ENCODE data around the gene RPS10.

The RPS10 gene

DNA sequence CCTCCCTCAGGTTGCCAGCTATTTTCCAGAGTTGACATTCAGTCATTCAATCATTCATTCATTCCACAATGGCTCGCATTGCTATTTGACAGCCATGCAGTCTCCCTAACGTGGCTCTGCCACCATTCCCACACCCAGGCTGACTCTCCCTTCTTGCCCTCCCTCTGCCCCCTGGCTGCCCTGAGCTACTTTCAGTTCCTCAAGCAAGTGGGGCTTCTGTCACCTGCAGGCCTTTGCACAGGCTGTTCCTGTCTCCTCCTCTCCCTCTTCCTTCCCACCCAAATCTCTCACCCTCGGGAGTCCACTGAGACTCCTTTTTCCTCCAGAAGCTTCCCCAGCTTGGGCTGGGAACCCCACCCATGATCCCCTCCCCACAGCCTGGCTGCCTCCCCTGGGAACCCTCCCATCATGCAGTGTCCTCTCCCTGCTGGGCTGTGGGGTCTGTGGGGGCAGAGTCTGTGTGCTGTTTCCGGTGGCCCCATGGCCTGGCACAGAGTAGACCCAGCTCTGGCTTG lies 42.6 kb upstream of the RPS10 start:
- H3K4me3 ChIP-seq (ENCODE audit: low read depth, low read length) = no peak overlapping the region
- TF ChIP-seq, protein P1, sequence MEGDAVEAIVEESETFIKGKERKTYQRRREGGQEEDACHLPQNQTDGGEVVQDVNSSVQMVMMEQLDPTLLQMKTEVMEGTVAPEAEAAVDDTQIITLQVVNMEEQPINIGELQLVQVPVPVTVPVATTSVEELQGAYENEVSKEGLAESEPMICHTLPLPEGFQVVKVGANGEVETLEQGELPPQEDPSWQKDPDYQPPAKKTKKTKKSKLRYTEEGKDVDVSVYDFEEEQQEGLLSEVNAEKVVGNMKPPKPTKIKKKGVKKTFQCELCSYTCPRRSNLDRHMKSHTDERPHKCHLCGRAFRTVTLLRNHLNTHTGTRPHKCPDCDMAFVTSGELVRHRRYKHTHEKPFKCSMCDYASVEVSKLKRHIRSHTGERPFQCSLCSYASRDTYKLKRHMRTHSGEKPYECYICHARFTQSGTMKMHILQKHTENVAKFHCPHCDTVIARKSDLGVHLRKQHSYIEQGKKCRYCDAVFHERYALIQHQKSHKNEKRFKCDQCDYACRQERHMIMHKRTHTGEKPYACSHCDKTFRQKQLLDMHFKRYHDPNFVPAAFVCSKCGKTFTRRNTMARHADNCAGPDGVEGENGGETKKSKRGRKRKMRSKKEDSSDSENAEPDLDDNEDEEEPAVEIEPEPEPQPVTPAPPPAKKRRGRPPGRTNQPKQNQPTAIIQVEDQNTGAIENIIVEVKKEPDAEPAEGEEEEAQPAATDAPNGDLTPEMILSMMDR (IDR thresholded peaks at IDR 0.05; ENCODE audit: insufficient read depth, low read depth, low read length, missing control alignments) = no peak
- DNase-seq (ENCODE audit: low read depth) = peak; percentile 52

DNA sequence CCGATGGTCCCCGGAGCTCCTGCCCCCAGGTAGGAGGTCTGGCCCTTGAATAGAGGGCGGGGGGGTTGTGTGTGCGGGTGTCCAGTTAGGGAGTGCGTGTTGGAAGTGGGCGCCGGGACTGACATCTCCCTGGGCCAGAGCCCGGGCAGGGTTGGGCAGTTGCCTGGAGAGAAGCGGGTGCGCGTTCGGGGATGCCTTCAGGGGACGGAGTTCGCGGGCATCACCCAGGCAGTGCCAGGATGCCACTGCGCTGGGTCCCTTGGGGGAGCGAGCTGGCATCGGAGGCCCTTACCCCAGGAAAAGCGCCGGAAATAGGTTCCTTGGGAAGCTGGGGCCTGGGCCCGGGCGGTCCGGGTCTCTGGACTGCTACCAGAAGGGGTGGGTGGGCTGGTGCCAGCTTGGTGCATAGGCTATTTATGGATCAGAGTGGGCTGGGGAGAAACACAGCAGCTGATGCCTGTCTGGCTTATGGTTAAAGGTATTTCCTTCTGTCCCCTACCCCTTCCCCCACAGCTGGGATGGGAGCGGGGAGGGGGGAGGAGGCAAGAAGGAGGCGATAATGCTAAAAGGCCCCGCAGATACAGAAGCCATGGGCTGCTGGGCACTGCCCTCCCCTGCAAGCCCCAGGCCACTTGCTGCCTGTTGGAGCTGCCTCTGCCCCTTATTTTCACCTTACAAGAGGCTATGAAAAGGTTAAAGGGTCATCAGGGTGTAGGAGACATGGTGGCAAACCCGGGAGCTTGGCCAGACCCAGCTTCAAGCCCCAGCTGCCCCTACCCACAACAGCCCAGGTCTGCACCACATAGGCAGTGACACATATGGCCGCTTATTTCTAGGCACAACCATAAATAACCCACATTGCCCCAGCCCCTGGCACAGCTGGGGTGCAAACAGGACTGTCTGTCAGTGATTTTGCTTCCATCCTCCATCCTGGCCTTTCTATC lies 40.6 kb upstream of the RPS10 start:
- no peak overlapping the region; the same call in 1 of the 2 replicates for H3K4me3 ChIP-seq (ENCODE audit: low read depth, low read length)
- TF ChIP-seq, protein P1 (IDR thresholded peaks at IDR 0.05; ENCODE audit: insufficient read depth, low read depth, low read length, missing control alignments) = no peak
- DNase-seq (ENCODE audit: low read depth) = no peak

DNA sequence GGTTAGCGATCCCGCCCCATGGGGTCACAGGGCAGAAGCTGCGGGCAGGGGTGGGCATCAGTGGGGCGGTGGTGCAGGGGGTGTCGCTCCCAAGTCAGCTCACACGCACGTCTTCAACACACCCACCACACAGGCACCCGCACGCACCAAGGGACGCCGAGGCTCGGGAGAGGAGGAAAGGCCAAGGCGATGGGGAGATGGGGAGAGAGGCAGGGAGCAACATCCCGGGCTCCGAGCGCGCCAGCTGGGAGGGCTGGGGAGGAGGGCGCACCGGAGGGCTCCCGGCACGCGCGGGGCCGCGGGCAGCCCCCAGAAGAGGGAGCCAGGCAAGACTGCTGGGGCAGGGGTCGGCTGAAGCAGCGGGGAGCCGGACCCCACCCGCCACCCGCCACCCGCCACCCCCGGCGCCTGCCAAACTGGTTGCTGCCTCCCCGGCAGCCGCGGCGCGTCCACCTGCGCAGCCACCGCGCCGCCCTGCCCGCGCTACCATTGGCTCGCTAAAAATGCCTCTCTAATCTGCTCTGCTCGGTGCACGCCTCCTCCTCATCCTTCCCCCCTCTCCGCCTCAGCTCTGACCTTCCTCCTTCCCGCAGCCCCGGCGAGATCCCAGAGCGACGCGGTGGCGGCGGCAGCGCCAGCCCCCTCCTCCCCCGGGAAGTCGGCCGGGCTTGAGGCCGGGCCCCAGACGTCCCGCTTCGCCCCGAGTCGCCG lies 39.8 kb upstream of the RPS10 start, which contains the start of gene PACSIN1:
PACSIN1 (plus strand) TSS at position 546 of the 711 bp plus-strand sequence. CDS start 60,230 bp downstream, outside the sequence.
- H3K4me3 ChIP-seq (ENCODE audit: low read depth, low read length) = peak within 1 kb of the TSS; percentile 9; the same call in 1 of the 2 replicates
- DNase-seq (ENCODE audit: low read depth) = no peak
- TF ChIP-seq, protein P1 (IDR thresholded peaks at IDR 0.05; ENCODE audit: insufficient read depth, low read depth, low read length, missing control alignments) = no peak

- H3K4me3 ChIP-seq (ENCODE audit: low read depth, low read length) = no peak overlapping the region
- no peak for DNase-seq (ENCODE audit: low read depth)
- TF ChIP-seq, protein P1 (IDR thresholded peaks at IDR 0.05; ENCODE audit: insufficient read depth, low read depth, low read length, missing control alignments) = no peak
These were observed 38.0 kb upstream of the RPS10 start for GRCh38 chr6:34463849-34464248.

- H3K4me3 ChIP-seq (ENCODE audit: low read depth, low read length) = no peak overlapping the region
- TF ChIP-seq, protein P1 (IDR thresholded peaks at IDR 0.05; ENCODE audit: insufficient read depth, low read depth, low read length, missing control alignments) = no peak
- no peak for DNase-seq (ENCODE audit: low read depth)
These were observed 37.4 kb upstream of the RPS10 start for GRCh38 chr6:34463299-34463698.

- TF ChIP-seq, protein P1 (IDR thresholded peaks at IDR 0.05; ENCODE audit: insufficient read depth, low read depth, low read length, missing control alignments) = no peak
- DNase-seq (ENCODE audit: low read depth) = no peak
- H3K4me3 ChIP-seq (ENCODE audit: low read depth, low read length) = no peak overlapping the region
These were observed 36.7 kb upstream of the RPS10 start for GRCh38 chr6:34462551-34462971.

Data from GM12865 (cell line).